Brain microvascular endothelial cell (primary cell): ENCODE data around the gene RALY.
A peak's percentile ranks its signal among the peaks of the same experiment; 100 is the strongest.

Experiments
- DNase-seq: peaks from one replicate; pipeline ENCODE4 v3.0.0-alpha.2; 2020
- H3K27ac ChIP-seq: fragments of 250-450 bp; sonication (Bioruptor Pico); 2 replicates; pipeline ENCODE4 v1.5.1; 2020; ENCODE audit warnings: mild to moderate bottlenecking, moderate library complexity
- H3K27me3 ChIP-seq: fragments of 250-450 bp; sonication (Bioruptor Pico); replicated peaks from 2 replicates; pipeline ENCODE4 v1.5.1; 2020; ENCODE audit warnings: mild to moderate bottlenecking
- H3K36me3 ChIP-seq: fragments of 250-450 bp; sonication (Bioruptor Pico); replicated peaks from 2 replicates; pipeline ENCODE4 v1.5.1; 2020; ENCODE audit warnings: mild to moderate bottlenecking
- H3K4me3 ChIP-seq: 2 replicates; pipeline ENCODE4 v1.5.1; 2011; ENCODE audit warnings: low read depth, mild to moderate bottlenecking, control low read depth, low read length, moderate library complexity
- in situ Hi-C: cut with HindIII; loops from 2 replicates; pipeline ENCODE4 v1.10.0; 2017; ENCODE audit warnings: low sequenced_read_pairs, low pct_ligation_motif_present
- TF ChIP-seq, protein P1 (sequence below): IDR thresholded peaks from 2 replicates; pipeline ENCODE4 v1.5.1; 2011; ENCODE audit warnings: low read depth, mild to moderate bottlenecking, moderate library complexity, low read length, control low read depth, inconsistent platforms; ENCODE audit errors: missing control alignments

Gene RALY

DNA sequence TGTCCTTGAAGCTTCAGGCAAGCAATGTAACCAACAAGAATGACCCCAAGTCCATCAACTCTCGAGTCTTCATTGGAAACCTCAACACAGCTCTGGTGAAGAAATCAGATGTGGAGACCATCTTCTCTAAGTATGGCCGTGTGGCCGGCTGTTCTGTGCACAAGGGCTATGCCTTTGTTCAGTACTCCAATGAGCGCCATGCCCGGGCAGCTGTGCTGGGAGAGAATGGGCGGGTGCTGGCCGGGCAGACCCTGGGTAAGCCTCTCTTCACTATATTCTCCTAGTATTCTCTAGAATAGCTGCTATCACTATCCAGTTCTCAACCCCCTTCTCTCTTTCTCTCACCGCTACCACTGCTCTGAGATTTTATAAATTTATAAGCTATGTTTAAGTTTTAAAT, 78.4 kb downstream of the RALY start:
- Histone ChIP-seq H3K4me3 (no peak overlapping the region), H3K36me3 (peaks cover 4% of the 10 kb centered on the region), H3K27me3 (no peaks in the 10 kb centered on the region), H3K27ac (no peak overlapping the region)
- TF ChIP-seq, protein P1, sequence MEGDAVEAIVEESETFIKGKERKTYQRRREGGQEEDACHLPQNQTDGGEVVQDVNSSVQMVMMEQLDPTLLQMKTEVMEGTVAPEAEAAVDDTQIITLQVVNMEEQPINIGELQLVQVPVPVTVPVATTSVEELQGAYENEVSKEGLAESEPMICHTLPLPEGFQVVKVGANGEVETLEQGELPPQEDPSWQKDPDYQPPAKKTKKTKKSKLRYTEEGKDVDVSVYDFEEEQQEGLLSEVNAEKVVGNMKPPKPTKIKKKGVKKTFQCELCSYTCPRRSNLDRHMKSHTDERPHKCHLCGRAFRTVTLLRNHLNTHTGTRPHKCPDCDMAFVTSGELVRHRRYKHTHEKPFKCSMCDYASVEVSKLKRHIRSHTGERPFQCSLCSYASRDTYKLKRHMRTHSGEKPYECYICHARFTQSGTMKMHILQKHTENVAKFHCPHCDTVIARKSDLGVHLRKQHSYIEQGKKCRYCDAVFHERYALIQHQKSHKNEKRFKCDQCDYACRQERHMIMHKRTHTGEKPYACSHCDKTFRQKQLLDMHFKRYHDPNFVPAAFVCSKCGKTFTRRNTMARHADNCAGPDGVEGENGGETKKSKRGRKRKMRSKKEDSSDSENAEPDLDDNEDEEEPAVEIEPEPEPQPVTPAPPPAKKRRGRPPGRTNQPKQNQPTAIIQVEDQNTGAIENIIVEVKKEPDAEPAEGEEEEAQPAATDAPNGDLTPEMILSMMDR, result no peak
- in situ Hi-C loops, result no loop called here
- DNase-seq, result no peak

DNA sequence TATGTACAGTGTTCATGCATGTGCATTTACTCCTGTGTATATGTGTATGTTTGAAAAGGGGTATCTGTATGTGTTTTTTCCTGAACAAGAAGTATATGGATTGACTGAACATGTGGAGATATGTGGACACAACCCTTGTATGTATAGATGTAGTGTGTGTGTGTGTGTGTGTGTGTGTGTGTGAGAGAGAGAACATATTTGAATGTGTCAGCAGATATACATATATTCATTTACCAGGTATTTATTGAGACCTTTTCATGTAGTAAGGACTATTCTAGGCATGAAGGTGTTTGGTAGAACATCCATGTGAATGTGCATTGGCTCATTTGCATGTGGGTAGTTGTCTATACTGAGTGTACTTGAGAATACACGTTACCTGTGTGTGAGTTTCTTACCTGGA, 79.1 kb downstream of the RALY start:
- Histone ChIP-seq H3K27ac (no peak overlapping the region), H3K36me3 (peaks cover 11% of the 10 kb centered on the region), H3K4me3 (no peak overlapping the region), H3K27me3 (no peaks in the 10 kb centered on the region)
- TF ChIP-seq, protein P1, result no peak
- no peak for DNase-seq
- in situ Hi-C loops, result no loop called here

DNA sequence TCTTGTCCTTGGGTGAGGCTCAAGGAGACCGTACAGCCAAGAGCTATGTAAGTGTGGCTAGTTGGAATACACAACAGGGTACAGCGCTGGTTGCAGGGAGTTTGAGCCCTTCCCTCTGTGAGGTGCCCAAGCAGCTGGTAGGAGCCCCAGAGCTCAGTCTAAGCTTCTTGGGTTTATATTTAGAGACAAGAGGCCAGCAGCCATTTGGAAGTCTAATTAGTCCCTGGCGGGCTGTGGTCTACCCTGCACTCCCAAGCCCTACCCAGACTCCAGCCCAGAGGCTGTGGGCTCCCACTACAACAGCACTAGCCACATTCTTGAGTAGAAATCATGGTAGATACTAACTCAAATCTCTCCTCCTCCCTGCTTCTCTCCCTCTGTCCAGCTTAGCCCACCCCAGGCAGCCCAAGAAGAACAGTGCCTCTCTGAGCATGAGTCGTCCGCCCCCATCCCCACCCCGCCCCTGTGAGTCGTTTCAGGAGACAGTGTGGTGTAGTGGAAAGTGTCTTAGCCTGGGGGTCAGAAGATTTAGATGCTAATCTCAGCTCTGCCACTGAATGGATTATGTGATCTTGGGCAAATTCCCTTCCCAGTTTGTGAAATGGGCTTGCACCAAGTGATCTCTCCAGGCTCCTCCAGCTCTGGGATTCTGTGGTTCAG, 80.5 kb downstream of the RALY start:
- TF ChIP-seq, protein P1, result no peak
- Histone ChIP-seq H3K4me3 (no peak overlapping the region), H3K27me3 (no peaks in the 10 kb centered on the region), H3K36me3 (peaks cover 14% of the 10 kb centered on the region), H3K27ac (no peak overlapping the region)
- no peak for DNase-seq
- in situ Hi-C loops, result no loop called here

DNA sequence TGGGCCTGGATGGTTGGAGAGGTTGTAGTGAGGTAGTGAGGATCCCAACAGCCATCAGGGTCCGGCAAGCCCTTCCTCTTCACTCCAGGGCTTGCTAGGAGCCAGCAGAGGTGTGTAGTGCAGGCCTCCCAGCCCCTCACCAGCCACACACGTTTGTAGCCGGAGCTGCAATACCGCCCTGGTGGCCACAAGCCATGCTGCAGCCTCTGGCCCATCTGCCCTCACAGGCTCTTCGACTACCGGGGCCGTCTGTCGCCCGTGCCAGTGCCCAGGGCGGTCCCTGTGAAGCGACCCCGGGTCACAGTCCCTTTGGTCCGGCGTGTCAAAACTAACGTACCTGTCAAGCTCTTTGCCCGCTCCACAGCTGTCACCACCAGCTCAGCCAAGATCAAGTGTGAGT, 81.9 kb downstream of the RALY start:
- Histone ChIP-seq H3K27ac (no peak overlapping the region), H3K4me3 (no peak overlapping the region), H3K36me3 (peaks cover 14% of the 10 kb centered on the region), H3K27me3 (no peaks in the 10 kb centered on the region)
- TF ChIP-seq, protein P1, result peak; percentile 39
- in situ Hi-C loops, result no loop called here
- DNase-seq, result no peak

DNA sequence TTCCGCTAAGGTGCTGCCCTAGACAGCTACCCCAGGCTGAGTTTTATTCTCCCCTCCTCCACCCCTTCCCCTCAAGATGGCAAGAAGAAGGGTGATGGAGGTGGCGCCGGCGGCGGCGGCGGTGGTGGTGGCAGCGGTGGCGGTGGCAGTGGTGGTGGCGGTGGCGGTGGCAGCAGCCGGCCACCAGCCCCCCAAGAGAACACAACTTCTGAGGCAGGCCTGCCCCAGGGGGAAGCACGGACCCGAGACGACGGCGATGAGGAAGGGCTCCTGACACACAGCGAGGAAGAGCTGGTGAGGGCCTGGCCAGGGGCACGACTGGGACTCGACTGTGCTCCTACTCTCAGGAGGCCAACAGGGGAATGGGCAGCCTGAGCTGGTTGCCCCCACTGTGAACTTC, 83.2 kb downstream of the RALY start:
- H3K4me3 ChIP-seq, result no peak overlapping the region
- in situ Hi-C loops, result no loop called here
- no peak for DNase-seq
- no peak overlapping the region for H3K27ac ChIP-seq
- TF ChIP-seq, protein P1, result no peak
- no peaks in the 10 kb centered on the region for H3K27me3 ChIP-seq
- H3K36me3 ChIP-seq, result peaks cover 18% of the 10 kb centered on the region

DNA sequence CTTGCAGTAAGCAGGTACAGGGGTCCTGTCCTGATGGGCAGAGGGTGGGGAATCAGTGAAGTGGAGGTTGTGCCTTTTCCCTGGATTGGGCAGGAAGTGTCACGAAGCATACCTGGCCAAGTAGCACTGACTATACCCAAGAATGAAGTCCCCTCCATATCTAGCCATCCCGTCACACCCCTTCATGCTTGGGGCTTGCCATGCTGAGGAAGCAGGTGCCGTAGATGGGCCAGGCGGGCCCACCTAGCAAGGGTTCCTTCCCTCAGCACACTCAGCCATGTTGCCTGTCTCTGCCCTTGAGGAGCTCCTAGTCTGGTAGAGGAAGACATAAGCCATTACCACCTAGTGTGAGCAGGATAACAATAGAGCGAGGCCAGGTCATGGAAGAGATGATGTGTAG, 84.8 kb downstream of the RALY start:
- Histone ChIP-seq H3K27ac (no peak overlapping the region), H3K36me3 (peaks cover 15% of the 10 kb centered on the region), H3K27me3 (no peaks in the 10 kb centered on the region), H3K4me3 (no peak overlapping the region)
- in situ Hi-C loops, result no loop called here
- no peak for DNase-seq
- TF ChIP-seq, protein P1, result no peak
